ENCODE data around the gene HCLS1.

HCLS1 gene

GRCh38 chr3:121630355-121630754 lies 30.3 kb downstream of the HCLS1 start:
- H3K4me1 ChIP-seq (ENCODE audit: control insufficient read depth, insufficient read depth, low read length), result no peaks in the 10 kb centered on the region
- no peaks in the 10 kb centered on the region for H3K9me3 ChIP-seq (ENCODE audit: control insufficient read depth, insufficient read depth, low read depth, low read length)
- POLR2A ChIA-PET, result no interaction called here
- H3K36me3 ChIP-seq (ENCODE audit: control insufficient read depth in 2 of 2, insufficient read depth in 1 of 2, low read length in 2 of 2), result no peaks in the 10 kb centered on the region
- no peak for TF ChIP-seq OSR2 (tag by site-specific recombination; IDR thresholded peaks at IDR 0.05)
- TF ChIP-seq ZNF600 (tag by site-specific recombination; IDR thresholded peaks at IDR 0.05), result no peak
- CTCF ChIA-PET, result interaction anchor here (0.5 kb wide), 1 partner anchor 84 kb away, joined by 6 read pairs; no protein-coding TSS in a partner anchor
- H3K4me3 ChIP-seq (ENCODE audit: low read depth, low read length), result no peak overlapping the region
- no peak overlapping the region for H3K27ac ChIP-seq (ENCODE audit: extremely low read depth, low read depth, low read length)

GRCh38 chr3:121629601-121630000 lies 31.1 kb downstream of the HCLS1 start:
- no peaks in the 10 kb centered on the region for H3K36me3 ChIP-seq (ENCODE audit: control insufficient read depth in 2 of 2, insufficient read depth in 1 of 2, low read length in 2 of 2)

GRCh38 chr3:121627622-121628021 lies 33.1 kb downstream of the HCLS1 start:
- Histone ChIP-seq H3K27ac (ENCODE audit: extremely low read depth, low read depth, low read length) (no peak overlapping the region), H3K4me3 (ENCODE audit: low read depth, low read length) (no peak overlapping the region), H3K9me3 (ENCODE audit: control insufficient read depth, insufficient read depth, low read depth, low read length) (no peaks in the 10 kb centered on the region), H3K36me3 (ENCODE audit: control insufficient read depth in 2 of 2, insufficient read depth in 1 of 2, low read length in 2 of 2) (no peaks in the 10 kb centered on the region), H3K4me1 (ENCODE audit: control insufficient read depth, insufficient read depth, low read length) (no peaks in the 10 kb centered on the region)
- ChIA-PET CTCF (no interaction called here), POLR2A (no interaction called here)
- TF ChIP-seq GLI2 (tag by site-specific recombination; IDR thresholded peaks at IDR 0.05; ENCODE audit: borderline replicate concordance, low read depth), result no peak
- TF ChIP-seq ZNF785 (tag by site-specific recombination; IDR thresholded peaks at IDR 0.05), result no peak
- TF ChIP-seq ZNF791 (tag by site-specific recombination; IDR thresholded peaks at IDR 0.05), result no peak
- no peak for TF ChIP-seq ZNF792 (tag by site-specific recombination; IDR thresholded peaks at IDR 0.05)
- TF ChIP-seq ZNF155 (tag by site-specific recombination; IDR thresholded peaks at IDR 0.05), result no peak
- TF ChIP-seq ZNF529 (tag by site-specific recombination; IDR thresholded peaks at IDR 0.05; ENCODE audit: insufficient replicate concordance), result no peak
- no peak for TF ChIP-seq ZNF350 (tag by site-specific recombination; IDR thresholded peaks at IDR 0.05)
- TF ChIP-seq ZNF148 (tag by site-specific recombination; IDR thresholded peaks at IDR 0.05; ENCODE audit: borderline replicate concordance), result no peak
- TF ChIP-seq ATF2 (tag by site-specific recombination; IDR thresholded peaks at IDR 0.05; ENCODE audit: low read depth), result no peak
- no peak for TF ChIP-seq ZNF48 (tag by site-specific recombination; IDR thresholded peaks at IDR 0.05)
- TF ChIP-seq ZSCAN30 (tag by site-specific recombination; IDR thresholded peaks at IDR 0.05), result no peak
- no peak for TF ChIP-seq ZNF518A (tag by site-specific recombination; conservative IDR thresholded peaks at IDR 0.05; ENCODE audit: low read depth)
- TF ChIP-seq ZNF133 (tag by site-specific recombination; IDR thresholded peaks at IDR 0.05), result no peak
- TF ChIP-seq ZNF768 (tag by site-specific recombination; IDR thresholded peaks at IDR 0.05), result no peak
- TF ChIP-seq GFI1B (tag by site-specific recombination; IDR thresholded peaks at IDR 0.05), result no peak
- no peak for TF ChIP-seq ZNF701 (tag by site-specific recombination; IDR thresholded peaks at IDR 0.05)

More at GRCh38 chr3:121629601-121630000, 31.1 kb downstream of the HCLS1 start:
- CTCF ChIA-PET, result no interaction called here
- TF ChIP-seq ZSCAN23 (tag by site-specific recombination; IDR thresholded peaks at IDR 0.05) (no peak), ZNF639 (tag by site-specific recombination; IDR thresholded peaks at IDR 0.05) (no peak), ZNF830 (tag by site-specific recombination; IDR thresholded peaks at IDR 0.05; ENCODE audit: low read depth) (no peak), MZF1 (tag by site-specific recombination; IDR thresholded peaks at IDR 0.05; ENCODE audit: borderline replicate concordance) (no peak)
- H3K4me1 ChIP-seq (ENCODE audit: control insufficient read depth, insufficient read depth, low read length), result no peaks in the 10 kb centered on the region
- H3K4me3 ChIP-seq (ENCODE audit: low read depth, low read length), result no peak overlapping the region
- no peak overlapping the region for H3K27ac ChIP-seq (ENCODE audit: extremely low read depth, low read depth, low read length)
- POLR2A ChIA-PET, result no interaction called here
- H3K9me3 ChIP-seq (ENCODE audit: control insufficient read depth, insufficient read depth, low read depth, low read length), result no peaks in the 10 kb centered on the region
